DOHH2 (cell line): ENCODE data around the gene SNIP1.
"Not testable (repeated sequence)": the region's sequence is repeated elsewhere in the genome, so short reads cannot be mapped to it uniquely, and the experiment has no call there.

ENCODE experiments used
- H3F3A ChIP-seq: fragments of 200-600 bp; sonication (generic), shearing (Covaris generic); 2 replicates; pipeline ENCODE4 v1.6.0; 2016; ENCODE audit warnings: antibody characterized with exemption, mild to moderate bottlenecking; ENCODE audit not compliant: control insufficient read depth, insufficient read depth
- H3K27ac ChIP-seq: fragments of 200-600 bp; sonication (generic); 2 replicates; pipeline ENCODE4 v1.5.1; 2014; ENCODE audit warnings: low read depth, mild to moderate bottlenecking, low read length, moderate library complexity
- H3K27me3 ChIP-seq: fragments of 200-600 bp; sonication (generic); 2 replicates; pipeline ENCODE4 v1.6.1; 2014; ENCODE audit warnings: mild to moderate bottlenecking, low read length, mixed read lengths; ENCODE audit not compliant: control insufficient read depth
- H3K36me3 ChIP-seq: fragments of 200-600 bp; sonication (generic); 2 replicates; pipeline ENCODE4 v1.6.1; 2014; ENCODE audit warnings: mild to moderate bottlenecking, low read length, moderate library complexity, mixed read lengths; ENCODE audit not compliant: control insufficient read depth
- H3K4me1 ChIP-seq: fragments of 200-600 bp; sonication (generic); 2 replicates; pipeline ENCODE4 v1.6.1; 2014; ENCODE audit warnings: mild to moderate bottlenecking, low read length, mixed read lengths; ENCODE audit not compliant: control insufficient read depth
- H3K4me2 ChIP-seq: fragments of 200-600 bp; sonication (generic); 2 replicates; pipeline ENCODE4 v1.6.0; 2014; ENCODE audit warnings: mild to moderate bottlenecking, low read length, moderate library complexity
- H3K4me3 ChIP-seq: fragments of 200-600 bp; sonication (generic); 2 replicates; pipeline ENCODE4 v1.5.1; 2014; ENCODE audit warnings: mild to moderate bottlenecking, low read length, mixed read lengths
- H3K79me2 ChIP-seq: fragments of 200-600 bp; sonication (generic); 2 replicates; pipeline ENCODE4 v1.6.1; 2014; ENCODE audit warnings: mild to moderate bottlenecking, low read length, mixed read lengths; ENCODE audit not compliant: control insufficient read depth
- H3K9me2 ChIP-seq: fragments of 200-600 bp; sonication (generic); replicated peaks from 2 replicates; pipeline ENCODE4 v1.6.1; 2014; ENCODE audit warnings: mild to moderate bottlenecking, low read length, mixed read lengths; ENCODE audit not compliant: control insufficient read depth
- H3K9me3 ChIP-seq: fragments of 200-600 bp; sonication (generic); 2 replicates; pipeline ENCODE4 v1.6.1; 2014; ENCODE audit warnings: antibody characterized with exemption, low read length, mixed read lengths; ENCODE audit not compliant: control insufficient read depth, insufficient read depth
- H4K20me1 ChIP-seq: fragments of 200-600 bp; sonication (generic); 2 replicates; pipeline ENCODE4 v1.6.0; 2014; ENCODE audit warnings: low read depth, mild to moderate bottlenecking, antibody characterized with exemption, low read length, moderate library complexity; ENCODE audit not compliant: control insufficient read depth, insufficient read depth
- CTCF ChIP-seq: fragments of 200-600 bp; sonication (generic); IDR thresholded peaks from one replicate; pipeline ENCODE4 v1.5.1; 2014; ENCODE audit warnings: antibody characterized with exemption, mild to moderate bottlenecking, low read depth, low read length; ENCODE audit not compliant: poor library complexity, severe bottlenecking
- EZH2phosphoT487 ChIP-seq: fragments of 200-600 bp; sonication (generic); IDR thresholded peaks from 2 replicates; pipeline ENCODE4 v1.6.1; 2017; ENCODE audit warnings: borderline replicate concordance, mild to moderate bottlenecking, antibody characterized with exemption, low read length, moderate library complexity, mixed read lengths

Gene SNIP1

GRCh38 chr1:37540036-37540785 is 13.9 kb downstream of the SNIP1 start:
- Histone ChIP-seq H3K9me2 (no peaks in the 10 kb centered on the region), H3K79me2 (0 out of 2 replicates have a peak, but pooled peaks cover 5% of the 10 kb centered on the region), H3K36me3 (peaks cover 70% of the 10 kb centered on the region), H3K27ac (no peak overlapping the region), H4K20me1 (no peaks in the 10 kb centered on the region; the same call in 1 of the 2 replicates), H3K27me3 (no peaks in the 10 kb centered on the region), H3K9me3 (no peaks in the 10 kb centered on the region), H3K4me2 (no peak overlapping the region), H3K4me3 (no peak overlapping the region), H3K4me1 (no peaks in the 10 kb centered on the region), H3F3A (no peaks in the 10 kb centered on the region)
- TF ChIP-seq EZH2phosphoT487, result no peak
- TF ChIP-seq CTCF, result no peak

- H3K4me1 ChIP-seq, H3K27ac ChIP-seq, H3K9me2 ChIP-seq, H3K4me3 ChIP-seq, H3K79me2 ChIP-seq, H3F3A ChIP-seq, H3K4me2 ChIP-seq, H4K20me1 ChIP-seq, H3K27me3 ChIP-seq, H3K9me3 ChIP-seq: not testable (repeated sequence)
- peaks cover 68% of the 10 kb centered on the region for H3K36me3 ChIP-seq
These were observed 14.9 kb downstream of the SNIP1 start for GRCh38 chr1:37539154-37539553.

- H3K27ac ChIP-seq, result no peak overlapping the region
- H3K9me3 ChIP-seq, result no peaks in the 10 kb centered on the region
- no peak overlapping the region for H3K4me2 ChIP-seq
- H3K4me3 ChIP-seq, result no peak overlapping the region
- H3K36me3 ChIP-seq, result peaks cover 61% of the 10 kb centered on the region
- H3K4me1 ChIP-seq, result no peaks in the 10 kb centered on the region
- H3F3A ChIP-seq, result no peaks in the 10 kb centered on the region
- peaks cover 4% of the 10 kb centered on the region; the same call in 1 of the 2 replicates for H4K20me1 ChIP-seq
- TF ChIP-seq EZH2phosphoT487, result no peak
- TF ChIP-seq CTCF, result no peak
- H3K9me2 ChIP-seq, result no peaks in the 10 kb centered on the region
- H3K79me2 ChIP-seq, result no peaks in the 10 kb centered on the region
- H3K27me3 ChIP-seq, result no peaks in the 10 kb centered on the region
These were observed 16.7 kb downstream of the SNIP1 start for GRCh38 chr1:37537378-37537777.

GRCh38 chr1:37533317-37534093 is 20.6 kb downstream of the SNIP1 start:
- Histone ChIP-seq H3F3A (no peaks in the 10 kb centered on the region), H3K4me1 (no peaks in the 10 kb centered on the region), H3K79me2 (no peaks in the 10 kb centered on the region), H3K27ac (no peak overlapping the region), H3K4me3 (no peak overlapping the region), H3K9me2 (no peaks in the 10 kb centered on the region), H3K36me3 (peaks cover 32% of the 10 kb centered on the region), H3K4me2 (no peak overlapping the region), H4K20me1 (peaks cover 4% of the 10 kb centered on the region; the same call in 1 of the 2 replicates), H3K27me3 (no peaks in the 10 kb centered on the region), H3K9me3 (no peaks in the 10 kb centered on the region)
- TF ChIP-seq CTCF (no peak), EZH2phosphoT487 (no peak)

GRCh38 chr1:37532418-37533156 is 21.5 kb downstream of the SNIP1 start:
- H3K4me3 ChIP-seq, H3F3A ChIP-seq, H3K27me3 ChIP-seq, H3K9me3 ChIP-seq, H4K20me1 ChIP-seq, H3K4me1 ChIP-seq, H3K4me2 ChIP-seq, H3K9me2 ChIP-seq, H3K79me2 ChIP-seq, H3K27ac ChIP-seq: not testable (repeated sequence)
- H3K36me3 ChIP-seq, result peaks cover 27% of the 10 kb centered on the region
